AG09309 (cell line): ENCODE results near the gene CHCHD6.

ENCODE experiments used
- DNase-seq: peaks from one replicate; pipeline ENCODE4 v3.0.0-alpha.2; 2010; ENCODE audit warnings: low read depth
- H3K4me3 ChIP-seq: 2 replicates; pipeline ENCODE4 v1.5.1; 2011; ENCODE audit warnings: mild to moderate bottlenecking, low read depth, low read length, moderate library complexity; ENCODE audit not compliant: control insufficient read depth
- TF ChIP-seq, protein P1 (sequence below): IDR thresholded peaks from 2 replicates; pipeline ENCODE4 v1.5.1; 2011; ENCODE audit warnings: mild to moderate bottlenecking, low read depth, low read length, inconsistent platforms; ENCODE audit not compliant: insufficient read depth, control insufficient read depth; ENCODE audit errors: missing control alignments

The CHCHD6 gene

DNA sequence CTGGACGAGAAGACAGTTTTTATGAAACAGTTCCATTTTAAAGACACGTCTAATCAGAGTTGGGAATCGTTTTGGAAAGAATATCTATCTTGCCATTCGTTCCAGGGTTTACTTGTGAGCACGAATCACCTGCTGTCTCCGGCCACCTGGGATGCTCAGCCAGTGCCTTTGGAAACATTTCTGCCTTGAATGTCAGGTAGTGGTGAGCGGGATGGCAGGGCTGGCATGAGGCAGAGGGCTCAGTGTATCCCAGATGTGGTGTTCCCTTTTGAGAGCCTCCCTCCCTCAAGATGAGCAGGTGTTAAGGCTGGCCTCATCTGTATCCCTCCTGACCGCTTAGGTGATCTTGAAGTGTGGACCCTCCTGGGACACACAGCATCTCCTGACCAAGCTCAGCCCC, 231.0 kb downstream of the CHCHD6 start:
- no peak overlapping the region for H3K4me3 ChIP-seq
- TF ChIP-seq, protein P1, sequence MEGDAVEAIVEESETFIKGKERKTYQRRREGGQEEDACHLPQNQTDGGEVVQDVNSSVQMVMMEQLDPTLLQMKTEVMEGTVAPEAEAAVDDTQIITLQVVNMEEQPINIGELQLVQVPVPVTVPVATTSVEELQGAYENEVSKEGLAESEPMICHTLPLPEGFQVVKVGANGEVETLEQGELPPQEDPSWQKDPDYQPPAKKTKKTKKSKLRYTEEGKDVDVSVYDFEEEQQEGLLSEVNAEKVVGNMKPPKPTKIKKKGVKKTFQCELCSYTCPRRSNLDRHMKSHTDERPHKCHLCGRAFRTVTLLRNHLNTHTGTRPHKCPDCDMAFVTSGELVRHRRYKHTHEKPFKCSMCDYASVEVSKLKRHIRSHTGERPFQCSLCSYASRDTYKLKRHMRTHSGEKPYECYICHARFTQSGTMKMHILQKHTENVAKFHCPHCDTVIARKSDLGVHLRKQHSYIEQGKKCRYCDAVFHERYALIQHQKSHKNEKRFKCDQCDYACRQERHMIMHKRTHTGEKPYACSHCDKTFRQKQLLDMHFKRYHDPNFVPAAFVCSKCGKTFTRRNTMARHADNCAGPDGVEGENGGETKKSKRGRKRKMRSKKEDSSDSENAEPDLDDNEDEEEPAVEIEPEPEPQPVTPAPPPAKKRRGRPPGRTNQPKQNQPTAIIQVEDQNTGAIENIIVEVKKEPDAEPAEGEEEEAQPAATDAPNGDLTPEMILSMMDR, result no peak
- no peak for DNase-seq

DNA sequence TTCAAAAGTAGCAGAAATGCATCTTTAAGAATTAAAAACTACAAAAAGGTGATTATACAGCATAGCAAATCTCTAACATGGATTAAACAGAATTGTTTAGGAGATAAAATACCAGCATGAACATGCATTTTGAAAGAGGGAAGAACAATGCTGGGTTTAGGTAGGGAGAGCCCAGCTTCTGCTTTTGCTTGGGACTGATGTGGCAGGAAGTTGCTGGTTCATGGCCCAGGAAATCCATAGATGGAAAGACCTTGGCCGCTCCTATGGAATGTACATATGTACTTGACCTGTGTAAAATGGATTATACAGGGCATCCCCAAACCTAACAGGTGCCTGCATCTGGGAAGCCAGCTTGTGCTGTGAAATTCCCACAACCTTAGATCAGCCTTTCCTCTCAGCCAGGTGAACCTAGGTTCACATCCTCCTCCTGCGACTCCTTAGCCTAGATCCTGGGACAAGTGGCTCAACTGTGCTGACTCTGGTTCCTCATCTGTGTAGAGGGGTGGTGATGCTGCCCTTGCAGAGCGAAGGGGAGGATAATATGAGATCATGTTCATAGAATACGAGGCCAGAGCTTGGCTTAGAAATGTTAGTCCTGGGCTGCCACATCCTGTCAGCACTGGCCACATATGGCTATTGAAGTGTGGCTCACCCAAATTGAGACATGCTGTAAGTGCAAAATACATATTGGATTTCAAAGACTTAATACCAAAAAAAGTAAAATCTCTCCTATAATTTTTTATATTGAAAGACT, 231.9 kb downstream of the CHCHD6 start:
- no peak for DNase-seq
- TF ChIP-seq, protein P1, result no peak
- no peak overlapping the region for H3K4me3 ChIP-seq

DNA sequence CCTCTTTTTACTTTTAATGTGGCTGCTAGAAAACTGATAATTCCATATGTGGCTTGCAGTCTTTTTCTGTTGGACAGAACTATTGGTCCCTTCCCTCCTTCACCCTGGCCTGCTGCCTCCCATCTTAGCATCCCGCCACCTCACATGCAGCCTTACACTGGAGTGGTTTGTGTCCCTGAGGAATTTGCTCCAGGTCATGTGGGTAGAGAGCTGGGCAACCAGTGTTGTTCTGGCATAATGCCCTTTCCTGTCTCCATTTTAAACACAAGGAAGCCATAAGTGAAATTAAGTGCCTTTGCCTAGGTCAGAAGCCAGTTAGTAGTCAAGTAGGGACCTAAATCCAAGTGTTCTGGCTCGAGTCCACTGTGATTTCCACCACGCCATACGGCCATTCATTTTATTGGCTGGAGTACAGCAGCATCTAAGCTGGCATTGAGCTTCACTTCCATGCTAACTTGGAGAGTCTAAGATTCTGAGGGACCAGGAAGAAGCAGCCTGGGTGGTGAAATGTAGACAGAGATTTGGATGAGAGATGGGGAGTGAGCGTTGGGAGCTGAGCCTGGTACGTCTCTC, 232.9 kb downstream of the CHCHD6 start:
- TF ChIP-seq, protein P1, result no peak
- H3K4me3 ChIP-seq, result no peak overlapping the region
- DNase-seq, result no peak

DNA sequence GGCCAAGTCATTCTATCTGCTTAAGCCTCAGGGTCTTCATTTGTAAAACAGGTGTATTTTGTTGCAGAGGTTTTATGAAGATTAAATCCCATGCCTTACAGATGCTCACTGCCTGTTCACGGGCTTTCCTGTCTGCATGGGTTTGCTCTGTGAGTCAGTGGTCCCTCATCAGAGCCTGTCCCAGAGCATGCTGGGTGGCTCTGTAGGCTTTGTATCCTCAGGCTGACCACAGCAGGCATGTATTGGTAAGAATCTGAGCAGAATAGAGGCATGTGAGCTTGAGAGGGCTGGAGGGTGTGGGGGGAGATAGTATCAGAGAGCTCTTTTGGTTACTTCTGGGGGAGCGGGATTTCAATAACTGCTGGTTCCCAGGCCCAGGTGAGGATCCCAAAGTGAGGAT, 233.5 kb downstream of the CHCHD6 start:
- H3K4me3 ChIP-seq, result no peak overlapping the region
- TF ChIP-seq, protein P1, result no peak
- no peak for DNase-seq

DNA sequence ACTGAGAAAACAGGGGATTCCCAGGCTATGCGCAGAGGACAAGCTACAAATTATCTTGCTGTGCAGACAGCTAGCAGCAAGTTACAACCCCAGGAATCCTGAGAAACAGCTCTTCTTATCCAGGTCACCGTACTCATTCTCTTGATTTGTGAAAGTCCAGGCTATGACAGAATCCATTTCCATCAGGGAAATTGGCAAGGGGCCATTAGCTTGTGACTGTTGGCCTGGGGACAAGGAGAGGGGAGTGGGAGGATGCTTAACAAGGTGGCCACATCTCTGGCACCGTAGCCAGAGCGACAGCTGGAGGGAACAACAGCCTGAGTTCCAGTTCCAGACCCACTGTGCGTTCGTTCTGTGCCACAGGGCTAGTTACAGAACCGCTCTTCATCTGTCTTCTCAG, 233.9 kb downstream of the CHCHD6 start:
- TF ChIP-seq, protein P1, result no peak
- no peak overlapping the region for H3K4me3 ChIP-seq
- DNase-seq, result no peak

DNA sequence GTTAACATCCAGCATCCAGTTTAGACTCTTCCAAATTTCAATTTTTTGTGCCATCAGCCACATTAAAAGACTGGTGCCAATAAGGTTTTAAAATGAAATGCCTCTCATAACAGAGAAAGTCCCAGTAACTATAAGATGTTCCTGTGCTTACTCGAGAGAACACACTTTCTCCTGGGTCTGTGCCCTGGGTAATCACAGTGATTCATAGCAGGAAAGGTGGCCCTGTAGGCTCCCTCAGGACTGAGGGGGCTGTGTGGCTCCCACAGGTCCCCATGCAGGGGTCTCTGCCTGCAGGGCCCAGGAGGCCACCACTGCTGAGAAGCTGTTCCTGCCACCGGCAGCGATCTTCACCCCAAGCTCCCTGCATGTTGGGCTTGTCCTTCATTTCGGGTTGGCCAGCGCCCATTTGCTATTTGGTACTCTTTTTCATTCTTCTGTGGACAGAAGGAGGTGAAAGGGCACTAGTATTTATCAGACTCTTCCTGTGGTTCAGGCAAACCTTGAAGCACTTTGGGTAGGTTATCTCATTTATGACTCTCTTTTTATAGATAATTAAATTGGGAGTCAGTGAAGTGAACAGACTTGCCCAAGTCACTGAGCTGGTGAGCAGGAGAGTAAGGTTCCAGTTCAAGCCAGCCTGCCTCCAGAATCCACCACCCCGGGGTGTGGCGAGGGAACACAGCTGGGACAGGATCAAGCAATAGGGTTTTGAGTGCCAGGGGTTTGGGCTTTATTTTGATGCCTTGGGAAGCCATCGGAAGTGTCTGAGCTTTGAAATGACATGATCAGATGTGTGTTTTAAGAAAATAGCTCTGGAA, 234.7 kb downstream of the CHCHD6 start:
- H3K4me3 ChIP-seq, result no peak overlapping the region
- no peak for DNase-seq
- TF ChIP-seq, protein P1, result no peak
